IMR-90 (cell line): Measurements from ENCODE around the gene GPR89B. TPM values are rescaled to one million over a fixed set of nuclear protein-coding genes. Genes with fewer than 3 reads are reported as not detected.
"Not testable (repeated sequence)": the region's sequence is repeated elsewhere in the genome, so short reads cannot be mapped to it uniquely, and the experiment has no call there.

Experiments
- ATAC-seq: fragments of 200-7000 bp; cut with Tn5 transposase; 2 replicates; pipeline ENCODE4 v1.9.1; 2020; ENCODE audit warnings: low read depth, mild to moderate bottlenecking, moderate library complexity
- BruUV-seq: library from RNA; stranded (reverse); fragments of 400-500 nt; replicated peaks from 2 replicates; lab custom pipeline; 2021; lab: Mats Ljungman, UMichigan
- CTCF ChIA-PET: fragments of 300-600 bp; formaldehyde crosslinking; extraction: SDS; loops from one replicate; lab custom pipeline; 2021; ENCODE audit warnings: antibody characterized with exemption; lab: Yijun Ruan, JAX
- POLR2A ChIA-PET: fragments of 300-600 bp; sonication (Branson Sonifier 250); formaldehyde crosslinking; loops from one replicate; lab custom pipeline; 2022; ENCODE audit warnings: antibody characterized with exemption; ENCODE audit not compliant: unreplicated experiment; lab: Charles Lee
- DNase-seq: peaks from one replicate; pipeline ENCODE4 v3.0.0; 2013
- H2AFZ ChIP-seq: replicated peaks from 2 replicates; pipeline ENCODE3; 2013; ENCODE audit warnings: low read length, mild to moderate bottlenecking; ENCODE audit not compliant: poor library complexity
- H2AK5ac ChIP-seq: 2 replicates; pipeline ENCODE4 v1.6.1; 2013; ENCODE audit warnings: low read depth, low read length, inconsistent platforms
- H2AK9ac ChIP-seq: replicated peaks from 2 replicates; pipeline ENCODE3; 2013; ENCODE audit warnings: mild to moderate bottlenecking, low read depth, low read length, moderate library complexity; ENCODE audit not compliant: poor library complexity
- H2BK120ac ChIP-seq: 2 replicates; pipeline ENCODE4 v1.6.1; 2013; ENCODE audit warnings: low read depth, low read length, inconsistent platforms
- H2BK15ac ChIP-seq: 3 replicates; pipeline ENCODE4 v1.6.1; 2013; ENCODE audit warnings: low read depth, low read length, inconsistent platforms
- H2BK20ac ChIP-seq: 2 replicates; pipeline ENCODE4 v1.6.1; 2013; ENCODE audit warnings: low read depth, mild to moderate bottlenecking, inconsistent platforms, low read length, moderate library complexity
- H2BK5ac ChIP-seq: 2 replicates; pipeline ENCODE4 v1.6.1; 2013; ENCODE audit warnings: mild to moderate bottlenecking, low read depth, low read length, inconsistent platforms; ENCODE audit not compliant: poor library complexity, severe bottlenecking
- H3K14ac ChIP-seq: replicated peaks from 2 replicates; pipeline ENCODE4 v1.6.1; 2013; ENCODE audit warnings: low read depth, low read length, inconsistent platforms
- H3K18ac ChIP-seq: 2 replicates; pipeline ENCODE4 v1.6.1; 2013; ENCODE audit warnings: low read depth, low read length, control low read depth
- H3K23ac ChIP-seq: 2 replicates; pipeline ENCODE4 v1.6.1; 2013; ENCODE audit warnings: low read depth, low read length, inconsistent platforms
- H3K27ac ChIP-seq: 2 replicates; pipeline ENCODE4 v1.5.1; 2013; ENCODE audit warnings: mild to moderate bottlenecking, control low read depth, low read length; ENCODE audit not compliant: insufficient read depth
- H3K27me3 ChIP-seq: 2 replicates; pipeline ENCODE4 v1.6.1; 2013; ENCODE audit warnings: low read length; ENCODE audit not compliant: control insufficient read depth, insufficient read depth
- H3K36me3 ChIP-seq: 2 replicates; pipeline ENCODE4 v1.6.1; 2013; ENCODE audit warnings: low read length, mixed read lengths; ENCODE audit not compliant: control insufficient read depth, insufficient read depth
- H3K4ac ChIP-seq: 2 replicates; pipeline ENCODE4 v1.6.1; 2013; ENCODE audit warnings: low read depth, low read length, inconsistent platforms
- H3K4me1 ChIP-seq: 2 replicates; pipeline ENCODE4 v1.6.1; 2013; ENCODE audit warnings: low read length, mixed read lengths; ENCODE audit not compliant: control insufficient read depth, insufficient read depth
- H3K4me2 ChIP-seq: 2 replicates; pipeline ENCODE4 v1.6.1; 2013; ENCODE audit warnings: low read depth, mild to moderate bottlenecking, control low read depth, low read length, moderate library complexity
- H3K4me3 ChIP-seq: 2 replicates; pipeline ENCODE4 v1.5.1; 2013; ENCODE audit warnings: low read depth, mild to moderate bottlenecking, control low read depth, low read length, moderate library complexity; ENCODE audit not compliant: insufficient read depth
- H3K56ac ChIP-seq: 2 replicates; pipeline ENCODE4 v1.6.1; 2013; ENCODE audit warnings: low read length, inconsistent platforms; ENCODE audit not compliant: insufficient read depth; ENCODE audit errors: extremely low read depth
- H3K79me1 ChIP-seq, 2 experiments: 2 replicates each; pipeline ENCODE4 v1.6.1; 2013; ENCODE audit warnings: low read length in 2 of 2, inconsistent platforms in 1 of 2, low read depth in 1 of 2
- H3K9ac ChIP-seq: 2 replicates; pipeline ENCODE4 v1.6.1; 2013; ENCODE audit warnings: low read depth, low read length, control low read depth
- H3K9me1 ChIP-seq: 2 replicates; pipeline ENCODE4 v1.6.1; 2013; ENCODE audit warnings: low read length, inconsistent platforms; ENCODE audit not compliant: insufficient read depth
- H3K9me3 ChIP-seq: 2 replicates; pipeline ENCODE4 v1.6.1; 2013; ENCODE audit warnings: low read length; ENCODE audit not compliant: control insufficient read depth, insufficient read depth
- H4K20me1 ChIP-seq: 2 replicates; pipeline ENCODE4 v1.6.1; 2013; ENCODE audit warnings: low read length, inconsistent platforms; ENCODE audit not compliant: insufficient read depth
- H4K5ac ChIP-seq: 2 replicates; pipeline ENCODE4 v1.6.1; 2013; ENCODE audit warnings: mild to moderate bottlenecking, low read depth, low read length, control low read depth
- H4K8ac ChIP-seq, 2 experiments: 2 replicates each; pipeline ENCODE4 v1.6.1; 2013; ENCODE audit warnings: low read depth in 2 of 2, low read length in 2 of 2, control low read depth in 1 of 2, inconsistent platforms in 1 of 2
- H4K91ac ChIP-seq: 2 replicates; pipeline ENCODE4 v1.6.1; 2013; ENCODE audit warnings: low read depth, low read length, inconsistent platforms; ENCODE audit not compliant: insufficient read depth
- WGBS, 2 experiments: methylation state at CpG; one replicate each; pipeline versions ENCODE4 v1.1.5 to v1.1.7; 2013; ENCODE audit warnings: missing lambda C conversion rate in 2 of 2; ENCODE audit not compliant: insufficient read length in 1 of 2; ENCODE audit errors: extremely low coverage in 2 of 2; 5-methylcytosine and 5-hydroxymethylcytosine counted together
- dilution Hi-C: fragments of 300-500 bp; cut with HindIII; formaldehyde crosslinking; loops from one replicate; pipeline ENCODE4 v1.14.3; 2018; ENCODE audit warnings: low sequenced_read_pairs; ENCODE audit not compliant: unreplicated experiment
- in situ Hi-C: fragments of 300-500 bp; cut with MboI; formaldehyde crosslinking; loops from 3 replicates; pipeline ENCODE4 v1.14.3; 2019; ENCODE audit warnings: low sequenced_read_pairs, inconsistent platforms, mixed read lengths
- intact Hi-C: fragments of 100-400 bp; cut with micrococcal nuclease; formaldehyde crosslinking; loops from 2 replicates; pipeline ENCODE4 v1.10.0; 2022
- polyA plus RNA-seq, 3 experiments: library from polyadenylated mRNA; depleted of rRNA; stranded (reverse); fragments of >200 nt; gene quantifications; 2 replicates each; pipeline ENCODE4 v1.2.3, GENCODE V29; 2012; ENCODE audit warnings: low replicate concordance in 1 of 3
- total RNA-seq: library from RNA; depleted of rRNA; stranded (reverse); fragments of >200 nt; gene quantifications from 2 replicates; pipeline ENCODE4 v1.2.3, GENCODE V29; 2012

GPR89B gene
- total and polyA plus RNA-seq, 2 of the 4 experiments (the other 2 are of a cell fraction) = 9.4 to 13.1 TPM

GRCh38 chr1:147978896-147979651 is 50.9 kb downstream of the GPR89B start:
- H2BK15ac ChIP-seq, in situ Hi-C loops, H3K56ac ChIP-seq, H2BK120ac ChIP-seq, POLR2A ChIA-PET, H3K79me1 ChIP-seq, H3K4me1 ChIP-seq, H2BK20ac ChIP-seq, H3K9me3 ChIP-seq, H3K18ac ChIP-seq, DNase-seq, H2AK5ac ChIP-seq, H3K4me3 ChIP-seq, H3K4me2 ChIP-seq, H4K91ac ChIP-seq, H3K14ac ChIP-seq, CTCF ChIA-PET, H3K27me3 ChIP-seq, intact Hi-C loops, H2AFZ ChIP-seq, H3K36me3 ChIP-seq, BruUV-seq, H3K27ac ChIP-seq, H4K5ac ChIP-seq, dilution Hi-C loops, H4K8ac ChIP-seq, H2AK9ac ChIP-seq, H3K9me1 ChIP-seq, H3K23ac ChIP-seq, H3K4ac ChIP-seq, H3K9ac ChIP-seq, H2BK5ac ChIP-seq, ATAC-seq, H4K20me1 ChIP-seq: not testable (repeated sequence)
- WGBS, 2 experiments = no CpG with 5 or more reads among the region's 6 CpGs

- H4K91ac ChIP-seq, ATAC-seq, H3K9me3 ChIP-seq, in situ Hi-C loops, H3K4me1 ChIP-seq, H3K4me2 ChIP-seq, H3K9ac ChIP-seq, H2BK5ac ChIP-seq, H3K56ac ChIP-seq, dilution Hi-C loops, POLR2A ChIA-PET, H3K9me1 ChIP-seq, H3K14ac ChIP-seq, H2BK15ac ChIP-seq, H2BK20ac ChIP-seq, H3K79me1 ChIP-seq, H2AFZ ChIP-seq, H4K8ac ChIP-seq, H4K20me1 ChIP-seq, BruUV-seq, H2BK120ac ChIP-seq, H2AK9ac ChIP-seq, DNase-seq, H4K5ac ChIP-seq, H3K23ac ChIP-seq, H3K18ac ChIP-seq, H3K4ac ChIP-seq, H3K27ac ChIP-seq, H3K27me3 ChIP-seq, H2AK5ac ChIP-seq, H3K36me3 ChIP-seq, CTCF ChIA-PET, H3K4me3 ChIP-seq, intact Hi-C loops: not testable (repeated sequence)
- no CpG with 5 or more reads among the region's 2 CpGs for WGBS, 2 experiments
Observed at GRCh38 chr1:147985374-147985773, 57.2 kb downstream of the GPR89B start.
